Ishikawa (cell line): ENCODE data around the gene TTLL12.

Experiments
- CEBPB ChIP-seq: IDR thresholded peaks from 2 replicates; pipeline ENCODE4 v1.6.1; 2012
- CREB1 ChIP-seq: IDR thresholded peaks from 2 replicates; pipeline ENCODE4 v1.6.1; 2012; ENCODE audit warnings: low read depth
- EGR1 ChIP-seq: IDR thresholded peaks from 2 replicates; pipeline ENCODE4 v1.6.1; 2012
- EP300 ChIP-seq: IDR thresholded peaks from 2 replicates; pipeline ENCODE4 v1.6.1; 2012; ENCODE audit warnings: borderline replicate concordance
- FOXM1 ChIP-seq: IDR thresholded peaks from 2 replicates; pipeline ENCODE4 v1.6.1; 2012; ENCODE audit warnings: low read depth, borderline replicate concordance
- NFIC ChIP-seq: IDR thresholded peaks from 2 replicates; pipeline ENCODE4 v1.6.1; 2012
- RAD21 ChIP-seq: IDR thresholded peaks from 2 replicates; pipeline ENCODE4 v1.6.1; 2012; ENCODE audit warnings: low read depth
- TAF1 ChIP-seq: IDR thresholded peaks from 2 replicates; pipeline ENCODE4 v1.6.1; 2012; ENCODE audit warnings: low read depth, mild to moderate bottlenecking
- TCF12 ChIP-seq: IDR thresholded peaks from 2 replicates; pipeline ENCODE4 v1.6.1; 2012; ENCODE audit warnings: low read depth
- TEAD4 ChIP-seq: IDR thresholded peaks from 2 replicates; pipeline ENCODE4 v1.6.1; 2012
- YY1 ChIP-seq: IDR thresholded peaks from 2 replicates; pipeline ENCODE4 v1.6.1; 2012; ENCODE audit warnings: low read depth
- ZBTB7A ChIP-seq: IDR thresholded peaks from 2 replicates; pipeline ENCODE4 v1.6.1; 2012; ENCODE audit warnings: low read depth
- TF ChIP-seq, protein P1 (sequence below): IDR thresholded peaks from 2 replicates; pipeline ENCODE4 v1.6.1; 2012
- TF ChIP-seq, protein P2 (sequence below): IDR thresholded peaks from 2 replicates; pipeline ENCODE4 v1.6.1; 2012; ENCODE audit warnings: low read depth, mild to moderate bottlenecking
- TF ChIP-seq, protein P3 (sequence below): IDR thresholded peaks from 2 replicates; pipeline ENCODE4 v1.6.1; 2012

TTLL12 gene

DNA sequence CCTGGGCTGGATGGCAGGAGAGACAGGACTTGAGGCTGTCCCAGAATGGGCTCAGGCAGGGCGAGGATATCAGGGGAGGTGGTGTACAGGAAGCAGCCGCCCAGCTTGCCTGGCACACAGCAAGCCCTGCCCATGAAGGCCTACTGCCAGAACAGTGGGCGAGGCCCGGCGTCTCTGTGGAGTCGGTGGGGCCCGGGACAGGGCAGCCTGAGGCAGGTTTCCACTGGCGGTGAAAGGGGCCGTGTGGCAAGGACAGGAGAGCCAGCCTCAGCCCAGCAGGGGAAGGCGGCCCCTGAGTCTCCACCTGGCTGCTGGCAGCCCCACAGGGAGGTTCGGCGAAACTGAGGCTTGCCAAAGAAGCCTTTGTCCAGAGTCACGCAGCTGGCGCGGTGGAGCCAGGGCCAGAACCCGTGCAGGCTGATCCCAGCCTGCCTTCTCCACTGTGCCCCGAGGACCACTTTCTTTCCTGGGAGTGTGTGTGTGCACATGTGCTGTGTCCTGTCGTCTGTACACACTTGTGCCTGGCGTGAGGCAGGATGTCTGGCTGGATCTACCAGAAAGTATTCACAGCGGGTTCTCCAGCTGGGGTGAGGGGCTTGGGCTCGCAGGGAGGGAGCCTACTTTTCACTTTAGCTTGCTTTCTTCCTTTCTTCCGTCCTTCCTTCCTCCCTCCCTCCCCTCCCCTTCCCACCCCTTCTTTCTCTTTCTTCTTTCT, 34.4 kb downstream of the TTLL12 start:
- TF ChIP-seq, protein P1, sequence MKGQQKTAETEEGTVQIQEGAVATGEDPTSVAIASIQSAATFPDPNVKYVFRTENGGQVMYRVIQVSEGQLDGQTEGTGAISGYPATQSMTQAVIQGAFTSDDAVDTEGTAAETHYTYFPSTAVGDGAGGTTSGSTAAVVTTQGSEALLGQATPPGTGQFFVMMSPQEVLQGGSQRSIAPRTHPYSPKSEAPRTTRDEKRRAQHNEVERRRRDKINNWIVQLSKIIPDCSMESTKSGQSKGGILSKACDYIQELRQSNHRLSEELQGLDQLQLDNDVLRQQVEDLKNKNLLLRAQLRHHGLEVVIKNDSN = no peak
- TF ChIP-seq TCF12 = no peak
- TF ChIP-seq ZBTB7A = no peak
- TF ChIP-seq YY1 = no peak
- TF ChIP-seq TAF1 = no peak
- TF ChIP-seq CREB1 = no peak
- TF ChIP-seq FOXM1 = no peak
- no peak for TF ChIP-seq EP300

DNA sequence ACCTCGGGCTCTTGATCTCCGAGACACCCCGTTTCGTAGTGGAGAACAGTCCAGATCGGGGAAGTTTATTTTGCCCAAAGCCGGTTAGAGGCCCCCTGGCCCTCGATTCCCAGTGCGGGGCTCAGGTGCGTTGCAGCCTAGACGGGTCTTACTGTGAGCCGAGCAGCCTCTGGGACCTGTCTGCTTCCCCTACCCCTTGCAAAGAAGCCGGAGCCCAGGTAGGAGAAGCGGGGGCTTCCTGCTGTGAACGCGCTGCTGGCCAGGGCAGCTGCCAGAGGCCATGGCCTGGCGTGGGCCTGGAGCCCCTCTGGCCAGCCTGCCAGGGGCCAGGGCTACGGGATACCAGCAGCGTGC, 35.0 kb downstream of the TTLL12 start:
- TF ChIP-seq CEBPB (no peak), EGR1 (no peak), FOXM1 (no peak)
- TF ChIP-seq, protein P2, sequence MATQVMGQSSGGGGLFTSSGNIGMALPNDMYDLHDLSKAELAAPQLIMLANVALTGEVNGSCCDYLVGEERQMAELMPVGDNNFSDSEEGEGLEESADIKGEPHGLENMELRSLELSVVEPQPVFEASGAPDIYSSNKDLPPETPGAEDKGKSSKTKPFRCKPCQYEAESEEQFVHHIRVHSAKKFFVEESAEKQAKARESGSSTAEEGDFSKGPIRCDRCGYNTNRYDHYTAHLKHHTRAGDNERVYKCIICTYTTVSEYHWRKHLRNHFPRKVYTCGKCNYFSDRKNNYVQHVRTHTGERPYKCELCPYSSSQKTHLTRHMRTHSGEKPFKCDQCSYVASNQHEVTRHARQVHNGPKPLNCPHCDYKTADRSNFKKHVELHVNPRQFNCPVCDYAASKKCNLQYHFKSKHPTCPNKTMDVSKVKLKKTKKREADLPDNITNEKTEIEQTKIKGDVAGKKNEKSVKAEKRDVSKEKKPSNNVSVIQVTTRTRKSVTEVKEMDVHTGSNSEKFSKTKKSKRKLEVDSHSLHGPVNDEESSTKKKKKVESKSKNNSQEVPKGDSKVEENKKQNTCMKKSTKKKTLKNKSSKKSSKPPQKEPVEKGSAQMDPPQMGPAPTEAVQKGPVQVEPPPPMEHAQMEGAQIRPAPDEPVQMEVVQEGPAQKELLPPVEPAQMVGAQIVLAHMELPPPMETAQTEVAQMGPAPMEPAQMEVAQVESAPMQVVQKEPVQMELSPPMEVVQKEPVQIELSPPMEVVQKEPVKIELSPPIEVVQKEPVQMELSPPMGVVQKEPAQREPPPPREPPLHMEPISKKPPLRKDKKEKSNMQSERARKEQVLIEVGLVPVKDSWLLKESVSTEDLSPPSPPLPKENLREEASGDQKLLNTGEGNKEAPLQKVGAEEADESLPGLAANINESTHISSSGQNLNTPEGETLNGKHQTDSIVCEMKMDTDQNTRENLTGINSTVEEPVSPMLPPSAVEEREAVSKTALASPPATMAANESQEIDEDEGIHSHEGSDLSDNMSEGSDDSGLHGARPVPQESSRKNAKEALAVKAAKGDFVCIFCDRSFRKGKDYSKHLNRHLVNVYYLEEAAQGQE = no peak

DNA sequence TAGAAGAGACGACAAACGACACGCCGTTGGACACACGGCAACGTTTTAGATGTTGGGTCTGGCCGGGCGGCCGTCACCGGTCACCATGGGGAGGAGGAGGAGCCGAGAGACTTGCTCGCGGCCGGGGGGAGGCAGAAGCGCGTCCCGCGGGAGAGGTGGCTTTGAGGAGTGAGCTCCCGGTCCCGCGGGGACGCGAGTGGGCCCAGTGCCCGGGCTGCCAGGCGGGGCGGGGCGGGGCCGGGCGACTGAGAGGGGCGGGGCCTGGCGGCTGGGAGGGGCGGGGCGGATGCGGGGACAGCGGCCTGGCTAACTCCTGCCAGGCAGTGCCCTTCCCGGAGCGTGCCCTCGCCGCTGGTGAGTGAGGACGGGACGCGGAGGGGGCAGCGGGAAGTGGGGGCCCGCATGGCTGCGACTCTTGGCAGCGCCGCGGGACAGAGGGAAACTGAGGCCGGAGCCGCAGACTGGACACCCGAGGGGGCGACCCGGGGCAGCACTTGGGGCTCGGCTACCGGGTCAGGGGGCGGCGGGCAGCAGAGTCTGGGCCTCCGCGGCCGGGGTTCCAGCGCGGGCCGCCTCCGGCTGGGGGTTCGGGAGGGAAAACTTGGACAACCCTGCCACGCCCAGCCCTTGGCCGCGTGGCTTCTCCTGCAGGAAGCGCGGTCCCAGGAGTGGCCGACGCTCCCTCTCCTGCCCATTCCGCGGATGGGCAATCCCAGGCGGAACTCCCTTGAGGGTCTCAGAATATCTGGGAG, 35.5 kb downstream of the TTLL12 start, which contains the start of gene TSPO:
Gene TSPO (plus strand): TSS at position 309 of the 752 bp plus-strand sequence. CDS start 7,680 bp downstream, outside the sequence.
- no peak for TF ChIP-seq EP300
- no peak for TF ChIP-seq TAF1
- TF ChIP-seq, protein P3, sequence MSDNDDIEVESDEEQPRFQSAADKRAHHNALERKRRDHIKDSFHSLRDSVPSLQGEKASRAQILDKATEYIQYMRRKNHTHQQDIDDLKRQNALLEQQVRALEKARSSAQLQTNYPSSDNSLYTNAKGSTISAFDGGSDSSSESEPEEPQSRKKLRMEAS = peak; percentile 98
- peak; percentile 59; the same call in 1 of the 2 replicates for TF ChIP-seq TCF12
- peak; percentile 10; the same call in 1 of the 2 replicates for TF ChIP-seq NFIC

DNA sequence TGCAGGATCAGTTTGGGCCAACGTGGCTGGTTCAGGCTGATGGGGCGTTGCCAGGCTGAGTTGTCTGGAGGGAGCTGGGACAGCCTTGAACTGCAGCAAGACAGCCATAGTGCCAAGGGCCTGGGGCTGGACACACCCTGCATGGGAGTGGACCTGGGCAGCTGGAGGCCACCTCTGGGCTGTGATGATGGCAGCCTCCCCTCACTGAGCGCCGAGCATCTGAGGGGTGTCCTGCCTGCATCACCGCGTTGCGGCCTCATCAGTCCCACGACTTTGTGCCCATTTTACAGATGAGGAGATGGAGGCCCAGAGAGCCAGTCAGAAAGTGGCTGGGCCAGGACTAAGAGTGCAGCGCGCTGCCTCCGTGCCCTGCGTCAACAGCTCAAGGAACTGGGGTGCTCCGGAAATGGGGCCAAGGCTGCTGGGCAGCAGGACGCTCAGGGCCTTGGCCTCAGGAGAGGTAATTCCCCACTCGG, 36.2 kb downstream of the TTLL12 start:
- TF ChIP-seq FOXM1 (no peak), EGR1 (no peak), CEBPB (no peak), ZBTB7A (no peak), TCF12 (no peak), TEAD4 (no peak), YY1 (no peak), RAD21 (no peak), TAF1 (no peak), NFIC (no peak)
- TF ChIP-seq, protein P1 = no peak
- TF ChIP-seq, protein P2 = no peak

DNA sequence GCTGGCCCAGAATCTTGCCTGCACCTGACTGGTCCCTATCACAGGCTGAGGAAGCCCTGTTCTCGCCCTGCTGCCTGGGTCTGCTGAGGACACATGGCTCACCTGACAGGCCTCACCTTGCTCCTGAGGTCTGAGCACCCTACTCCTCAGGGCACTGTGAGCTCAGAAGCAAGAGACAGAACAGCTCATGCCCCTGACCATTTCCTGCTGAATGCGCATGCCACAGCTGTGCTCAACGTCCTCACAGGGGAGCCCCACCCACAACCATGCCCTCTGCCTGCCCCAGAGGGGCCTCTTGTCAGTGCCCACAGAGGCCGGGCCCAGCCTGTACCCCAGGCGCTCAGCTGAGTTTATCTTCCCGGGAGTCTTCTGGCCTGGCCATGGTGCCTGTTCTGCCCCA, 38.4 kb downstream of the TTLL12 start:
- no peak for TF ChIP-seq EP300
- no peak for TF ChIP-seq CREB1
- no peak for TF ChIP-seq CEBPB
- TF ChIP-seq ZBTB7A = no peak
- TF ChIP-seq TCF12 = no peak
- no peak for TF ChIP-seq EGR1
- TF ChIP-seq, protein P3 = no peak

DNA sequence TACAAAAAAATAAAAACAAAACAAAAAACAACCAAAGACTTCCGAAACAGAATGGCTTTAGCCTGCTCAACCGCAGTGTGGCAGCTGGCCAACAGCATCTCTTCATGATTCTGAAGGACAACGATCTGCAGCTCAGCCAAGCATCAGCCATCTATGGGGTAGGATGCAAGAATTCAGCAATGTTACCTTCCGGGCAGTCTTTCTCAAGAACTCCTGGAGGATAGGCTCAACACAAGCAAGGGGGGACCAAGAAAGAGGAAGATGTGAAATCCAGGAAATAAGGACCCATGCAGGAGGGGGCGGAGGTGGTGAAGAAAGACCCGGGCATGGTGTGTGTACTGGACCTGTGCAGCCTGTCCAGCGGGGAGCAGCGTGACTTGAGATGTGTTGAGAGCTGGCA, 39.1 kb downstream of the TTLL12 start:
- TF ChIP-seq CEBPB = no peak
- TF ChIP-seq EP300 = no peak
- no peak for TF ChIP-seq YY1
- no peak for TF ChIP-seq ZBTB7A
- TF ChIP-seq FOXM1 = no peak
- TF ChIP-seq TAF1 = no peak
- TF ChIP-seq, protein P2 = no peak
